Muscle of back (tissue), 11 donors: Measurements from ENCODE around the gene TMEM8B. TPM values are rescaled to one million over a fixed set of nuclear protein-coding genes. Genes with fewer than 3 reads are reported as not detected.

Experiments
- DNase-seq, 3 donors: peaks; one replicate each; pipeline versions ENCODE4 v3.0.0 to v3.0.0-alpha.2; 2013
- polyA plus RNA-seq, 10 donors: library from polyadenylated mRNA; unstranded; fragments of 120-200 nt; gene quantifications; one replicate each; pipeline ENCODE4 v1.2.1, GENCODE V29; 2013; ENCODE audit not compliant: insufficient read length in 10 of 10

TMEM8B gene
- polyA plus RNA-seq, 10 donors = 14.0 to 21.2 (median 18.4) TPM

GRCh38 chr9:35811381-35812024 is 17.5 kb upstream of the TMEM8B start:
- peak in 1 of 3 donors; percentile 34 for DNase-seq

DNA sequence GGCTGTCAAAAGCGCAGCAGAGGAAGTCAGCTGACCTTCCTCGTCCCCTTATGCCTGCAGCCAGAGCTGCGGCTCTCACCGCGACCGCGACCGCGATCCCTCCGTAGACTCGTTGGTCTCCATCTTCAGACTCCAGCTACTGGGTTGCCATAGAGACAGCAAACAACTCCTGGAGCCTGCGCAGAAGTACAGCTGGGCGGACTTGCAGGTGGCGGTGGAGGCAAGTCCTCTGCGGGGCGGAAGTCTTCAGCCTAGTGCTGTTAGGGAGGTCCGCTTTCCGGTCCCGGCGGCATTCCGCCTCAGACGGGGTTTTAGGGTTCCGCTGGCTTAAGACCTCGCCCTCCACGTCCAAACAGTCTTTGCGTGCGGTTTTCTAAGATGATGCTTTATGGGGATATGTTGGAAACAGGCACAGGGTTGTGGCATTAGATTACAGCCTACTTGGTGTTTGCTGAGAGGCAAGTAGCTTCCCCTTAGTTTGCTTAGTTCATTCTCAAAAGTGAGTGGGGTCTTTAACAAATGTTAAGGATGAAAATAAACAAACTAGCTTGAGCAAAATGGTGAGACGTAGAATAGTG is 16.9 kb upstream of the TMEM8B start, which contains the start of gene SPAG8:
Gene SPAG8 (minus strand): TSS at position 238 of the 578 bp plus-strand sequence. CDS start 115 bp downstream, at position 123.
- peak; percentile 93 to 98 (median 94) for DNase-seq

GRCh38 chr9:35813434-35814105 is 15.5 kb upstream of the TMEM8B start:
- no peak for DNase-seq

DNA sequence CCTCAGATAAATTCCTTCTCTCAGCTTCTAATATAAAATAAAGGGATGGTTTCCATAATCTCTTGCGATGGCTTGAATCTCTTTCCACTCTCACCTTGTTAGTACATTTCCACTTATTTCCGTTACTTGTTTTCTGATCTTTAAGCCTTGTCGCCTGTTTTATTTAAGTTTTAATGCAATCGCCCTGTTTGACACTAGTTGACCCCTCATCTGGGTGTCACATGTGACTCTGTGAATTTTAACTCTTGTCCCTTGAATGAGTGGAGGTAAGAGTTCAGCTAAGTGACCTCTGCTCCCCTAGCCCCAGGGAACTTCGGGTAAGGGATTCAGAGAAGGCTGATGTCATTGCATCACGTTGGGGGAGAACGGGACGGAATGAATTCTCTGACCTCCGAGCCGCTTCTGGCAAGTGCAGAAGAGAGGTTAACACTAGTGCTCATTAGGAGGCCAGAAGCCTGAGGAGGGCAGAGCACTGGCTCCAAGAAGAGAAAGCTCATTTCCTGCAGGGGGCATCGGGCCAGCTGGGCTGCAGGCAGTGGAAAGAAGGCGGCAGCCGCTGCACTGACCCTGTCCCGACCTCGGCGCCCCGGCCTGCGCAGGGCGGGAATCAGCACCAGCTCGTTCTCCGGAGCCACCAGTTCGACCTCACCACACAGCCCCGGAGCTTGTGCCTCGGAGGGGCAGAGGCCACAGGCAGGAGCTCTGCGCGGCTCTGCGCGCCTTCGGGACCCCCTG is 14.8 kb upstream of the TMEM8B start:
- peak; percentile 41 to 85 (median 77) for DNase-seq

DNA sequence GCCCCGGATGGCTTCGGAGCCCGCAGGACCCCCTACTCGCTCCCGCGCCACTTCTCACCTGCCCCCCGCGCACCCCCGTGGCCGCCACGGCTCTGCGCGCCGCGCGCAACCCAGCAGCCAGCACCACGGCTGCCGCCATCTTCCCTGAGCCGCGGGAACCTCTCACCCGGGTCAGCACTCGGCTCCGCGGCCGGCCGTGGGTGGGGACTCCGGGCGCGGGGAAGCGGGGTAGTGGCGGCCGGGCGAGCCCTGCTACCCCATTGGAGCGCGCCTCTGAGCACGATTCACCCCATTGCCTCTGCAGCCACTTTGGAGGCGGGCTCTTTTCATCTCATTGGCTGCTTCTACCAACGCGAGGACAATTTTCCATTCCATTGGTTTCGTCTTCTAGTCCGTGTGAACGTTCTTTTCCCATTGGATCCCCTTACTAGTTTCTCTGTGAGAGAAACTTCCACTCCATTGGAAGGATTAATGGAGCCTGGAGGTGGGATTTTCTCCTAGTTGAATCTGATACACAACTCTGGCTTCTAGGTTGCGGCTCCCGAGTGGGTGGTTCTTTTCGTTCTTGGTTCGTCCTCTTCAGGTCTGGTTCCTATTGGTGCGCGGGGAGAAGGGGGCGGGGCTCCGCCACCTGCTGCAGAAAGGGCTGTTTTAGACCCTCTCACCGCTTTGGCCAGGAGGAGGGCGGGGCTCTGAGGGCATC is 14.0 kb upstream of the TMEM8B start, which contains the start of gene HINT2:
Gene HINT2 (minus strand): TSS at position 202 of the 703 bp plus-strand sequence. CDS start 63 bp downstream, at position 139.
- peak; percentile 97 to 99 (median 99) for DNase-seq

DNA sequence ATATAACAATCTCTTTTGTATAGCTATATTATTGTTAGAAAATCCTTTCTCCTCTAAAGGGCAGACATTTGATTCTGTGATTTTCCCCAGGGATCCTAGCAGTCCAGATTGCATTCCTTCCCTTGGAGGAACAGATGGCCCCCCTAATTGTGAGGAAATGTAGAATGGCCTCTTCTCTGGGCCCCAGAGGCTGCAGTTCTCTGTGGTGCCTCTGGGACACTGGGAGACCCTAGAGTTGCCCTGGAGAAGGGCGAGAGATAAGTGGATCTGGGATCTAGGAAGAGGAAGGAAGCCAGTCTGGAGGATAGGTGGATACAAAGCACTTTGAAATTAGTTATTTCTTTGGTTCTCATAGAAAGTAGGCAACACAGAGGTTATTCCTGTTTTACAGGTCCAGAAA is 12.3 kb upstream of the TMEM8B start:
- no peak for DNase-seq

GRCh38 chr9:35818341-35818740 is 10.7 kb upstream of the TMEM8B start:
- no peak for DNase-seq

DNA sequence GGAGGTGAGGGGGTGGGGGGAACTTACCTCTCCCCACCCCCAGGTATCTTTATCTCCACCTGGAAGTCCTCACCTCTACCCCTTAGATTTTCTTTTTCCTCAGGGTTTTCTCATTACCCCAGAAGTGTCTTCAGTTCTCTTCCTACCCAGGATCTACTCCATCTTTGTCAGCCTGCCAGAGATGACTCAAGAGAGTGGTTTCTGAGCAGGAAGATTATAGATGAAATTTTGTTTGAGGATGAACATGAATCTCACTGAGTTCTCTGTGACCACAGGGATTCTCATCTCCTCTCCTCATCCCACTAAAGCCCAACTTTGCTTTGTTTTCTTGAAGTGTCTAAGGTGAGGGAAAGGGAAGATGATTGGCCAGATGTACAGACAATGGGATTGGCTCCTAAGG is 9.0 kb upstream of the TMEM8B start:
- DNase-seq = peak in 1 of 3 donors; percentile 46

- DNase-seq = no peak
These were observed 6.1 kb upstream of the TMEM8B start for GRCh38 chr9:35822926-35823325.

GRCh38 chr9:35826071-35826701 is 2.8 kb upstream of the TMEM8B start:
- DNase-seq = peak in 2 of 3 donors; percentile 52 to 76

- no peak for DNase-seq
These were observed 1.5 kb upstream of the TMEM8B start for GRCh38 chr9:35827486-35827885.

DNA sequence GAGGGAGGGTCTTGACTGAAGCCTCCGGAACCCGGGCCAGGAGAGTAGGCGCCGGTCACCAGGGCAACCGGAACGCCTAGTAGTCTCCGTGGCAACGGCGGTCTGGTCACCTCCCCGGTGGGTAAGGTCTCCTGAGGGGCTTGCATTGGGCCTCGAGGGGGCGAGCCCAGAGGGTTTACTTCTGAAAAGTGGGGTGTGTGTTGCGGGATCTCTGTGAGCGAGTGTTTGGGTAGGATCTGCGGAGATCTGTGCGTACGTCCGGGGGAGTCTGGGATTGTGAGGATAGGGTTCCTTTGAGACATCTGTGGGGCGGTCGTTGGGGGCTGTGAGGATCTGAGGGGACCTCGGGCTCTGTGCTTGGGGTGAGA is 328 bp upstream of the TMEM8B start, which contains the start of gene FAM221B:
Gene FAM221B (minus strand): TSS at position 17 of the 368 bp plus-strand sequence. CDS start 2,571 bp downstream, outside the sequence.
- peak in 1 of 3 donors; percentile 24 for DNase-seq

DNA sequence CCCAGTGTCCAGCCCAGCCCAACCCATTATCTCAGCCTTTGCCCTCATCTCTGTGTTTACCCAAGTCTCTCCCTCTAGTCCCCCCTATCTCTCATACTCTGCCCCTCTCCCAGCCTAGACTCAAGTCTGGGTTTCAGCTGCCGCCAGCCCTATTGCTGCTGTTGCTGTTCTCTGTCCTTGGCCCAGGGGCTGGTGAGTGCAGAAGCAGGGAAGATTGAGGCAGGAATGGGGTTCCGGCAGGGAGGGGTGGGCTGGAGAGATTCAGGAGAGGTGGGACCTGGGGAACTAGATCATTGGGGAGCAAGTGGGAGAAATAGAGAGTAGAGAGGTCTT is 702 bp downstream of the TMEM8B start:
- DNase-seq = no peak

DNA sequence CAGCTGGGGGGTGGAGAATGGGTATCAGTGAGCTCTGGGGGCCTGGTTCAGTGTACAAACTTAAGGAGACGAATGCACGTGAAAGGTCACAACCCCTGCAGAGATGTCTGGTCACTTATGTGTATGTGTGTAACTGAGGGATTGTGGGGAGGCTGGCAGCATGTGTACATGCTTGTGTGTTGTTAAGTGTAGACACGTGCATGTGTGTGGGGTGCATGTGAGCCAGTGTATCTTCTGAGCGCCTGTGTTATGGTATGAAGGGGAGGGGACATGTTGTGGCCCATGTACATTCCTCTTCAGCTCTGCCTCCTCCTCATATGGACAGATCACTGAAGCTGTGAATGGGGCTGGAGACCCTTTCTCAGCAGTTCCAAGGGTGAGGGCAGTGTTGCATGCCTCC is 2.0 kb downstream of the TMEM8B start:
- DNase-seq = no peak

DNA sequence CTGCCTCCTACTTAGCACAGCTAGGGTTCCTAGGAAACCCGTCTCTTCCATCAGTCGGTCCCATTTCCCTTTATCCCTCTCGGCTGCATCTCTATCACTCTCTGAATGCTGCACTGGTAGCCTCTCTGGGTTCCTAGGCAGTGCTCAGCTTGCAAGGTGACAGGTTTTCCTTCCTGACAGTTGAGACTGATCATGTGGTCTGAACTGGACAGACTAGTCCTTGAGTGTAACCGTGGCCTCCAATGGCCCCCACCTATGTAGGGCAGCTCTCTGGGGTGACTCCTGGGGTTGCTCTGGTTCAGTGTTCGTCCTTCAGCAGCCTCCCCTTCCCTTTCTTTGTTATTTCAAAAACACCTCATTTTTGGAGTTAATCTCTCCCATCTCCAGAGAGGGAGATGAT is 3.8 kb downstream of the TMEM8B start:
- DNase-seq = no peak

DNA sequence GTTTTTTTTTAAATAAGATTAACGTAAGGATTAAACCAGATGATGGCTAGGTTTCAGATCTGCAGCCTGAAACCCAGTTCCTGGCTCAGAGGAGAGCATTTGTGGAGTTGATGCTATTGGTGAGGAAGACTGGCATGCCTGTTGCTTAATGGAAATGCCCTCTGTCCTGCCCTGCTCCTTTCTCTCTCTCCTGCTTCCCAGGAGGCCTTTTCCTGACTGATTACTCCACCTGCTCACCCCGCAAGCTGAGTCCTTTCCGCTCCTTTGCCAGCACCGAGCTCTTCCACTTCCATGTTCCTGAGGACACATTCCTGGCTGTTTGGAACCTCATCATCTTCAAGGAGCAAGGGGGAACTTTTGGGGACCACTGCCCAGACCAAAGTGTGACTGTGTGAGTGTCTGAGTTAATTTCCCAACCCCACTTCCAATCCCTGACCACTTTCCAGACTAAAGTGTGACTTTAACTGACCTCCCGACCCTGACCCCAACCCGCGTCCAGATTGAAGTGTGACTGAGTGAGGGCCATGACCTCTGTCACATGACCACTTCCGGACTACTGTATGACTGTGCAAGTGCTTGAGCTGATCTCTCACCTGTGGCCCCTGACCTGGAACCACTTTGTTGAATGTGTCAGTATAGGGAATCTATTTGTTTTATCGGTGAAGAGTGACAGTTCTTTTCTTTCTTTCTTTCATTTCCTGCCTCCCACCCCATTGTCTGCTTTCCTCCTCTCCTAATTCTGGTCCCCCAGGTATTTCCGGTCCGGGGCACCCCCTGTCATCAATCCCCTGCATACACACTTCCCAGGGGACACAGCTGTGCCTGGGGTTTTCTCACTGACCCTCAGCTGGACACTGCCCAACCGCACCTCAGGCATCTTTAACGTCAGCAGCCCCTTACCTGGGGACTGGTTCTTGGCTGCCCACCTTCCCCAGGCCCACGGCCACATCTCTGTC is 5.5 kb downstream of the TMEM8B start:
- no peak for DNase-seq

GRCh38 chr9:35835216-35835632 is 6.2 kb downstream of the TMEM8B start:
- no peak for DNase-seq

DNA sequence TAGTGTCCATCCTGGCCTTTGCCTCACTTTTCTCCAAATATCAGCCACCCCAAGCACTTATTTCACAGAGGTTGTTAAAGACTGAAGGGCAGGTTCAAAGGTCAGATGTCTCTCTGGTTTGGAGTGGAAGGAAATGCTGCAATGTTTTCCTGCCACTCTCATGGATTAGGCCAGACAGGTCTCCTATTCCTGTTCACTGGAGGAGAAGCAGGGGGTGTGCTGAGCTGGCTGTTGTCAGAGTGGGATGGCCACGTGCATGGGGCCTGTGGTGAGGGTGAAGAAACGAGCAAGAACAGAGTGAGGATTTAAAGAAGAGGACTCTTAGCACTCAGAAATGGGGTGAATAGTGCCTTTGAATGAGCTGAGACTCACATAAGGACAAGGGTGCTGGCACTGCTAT is 6.7 kb downstream of the TMEM8B start:
- DNase-seq = no peak

GRCh38 chr9:35836595-35836994 is 7.6 kb downstream of the TMEM8B start:
- no peak for DNase-seq

- no peak for DNase-seq
These were observed 10.9 kb downstream of the TMEM8B start for GRCh38 chr9:35839926-35840325.
